GM19193 (cell line): ENCODE results near the gene PUM1.

ENCODE experiments used
- POLR2A ChIP-seq: IDR thresholded peaks from 4 replicates; pipeline ENCODE4 v1.6.1; 2011; ENCODE audit not compliant: insufficient read depth, insufficient read length; ENCODE audit errors: extremely low read depth

The PUM1 gene

DNA sequence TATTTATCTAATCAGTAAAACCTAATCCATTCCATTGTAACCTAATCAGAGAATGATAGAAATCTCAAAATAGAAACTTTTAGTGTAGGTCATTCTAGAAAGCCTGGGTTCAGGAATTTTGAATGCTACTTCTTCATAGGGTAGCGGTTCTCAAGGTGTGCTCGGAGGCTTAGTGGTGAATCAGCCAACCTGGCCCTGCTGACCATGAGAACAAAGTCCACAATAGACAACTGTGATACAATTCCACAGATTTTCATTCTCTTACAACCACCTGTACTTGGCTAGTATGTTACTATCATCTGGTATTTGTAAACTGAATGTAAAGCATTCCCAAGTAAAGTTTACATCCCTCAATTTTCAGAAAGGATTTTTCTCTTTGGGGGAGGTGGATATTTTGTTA is 7.5 kb upstream of the PUM1 start:
- TF ChIP-seq POLR2A, result no peak

DNA sequence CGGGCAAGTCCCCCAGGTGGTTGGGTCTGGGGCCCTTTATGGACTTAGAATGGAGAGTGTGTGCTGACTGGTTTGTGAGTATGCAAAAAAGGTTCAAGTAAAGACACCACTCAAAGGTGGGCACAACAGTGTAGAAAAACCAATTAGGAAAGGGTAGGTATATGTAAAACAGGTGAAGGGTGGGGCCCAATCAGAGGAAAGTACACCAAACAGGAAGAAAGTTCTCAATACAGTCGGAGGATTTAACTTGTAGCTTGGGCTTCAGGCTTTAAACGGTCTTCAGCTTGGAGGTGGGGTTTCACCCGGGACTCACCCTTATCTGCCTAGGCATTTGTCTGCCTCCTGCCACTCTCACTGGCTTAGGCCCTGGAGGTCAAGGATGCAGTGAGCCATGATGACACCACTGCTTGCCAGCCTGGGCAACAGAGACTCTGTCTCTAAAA is 6.8 kb upstream of the PUM1 start:
- no peak for TF ChIP-seq POLR2A

DNA sequence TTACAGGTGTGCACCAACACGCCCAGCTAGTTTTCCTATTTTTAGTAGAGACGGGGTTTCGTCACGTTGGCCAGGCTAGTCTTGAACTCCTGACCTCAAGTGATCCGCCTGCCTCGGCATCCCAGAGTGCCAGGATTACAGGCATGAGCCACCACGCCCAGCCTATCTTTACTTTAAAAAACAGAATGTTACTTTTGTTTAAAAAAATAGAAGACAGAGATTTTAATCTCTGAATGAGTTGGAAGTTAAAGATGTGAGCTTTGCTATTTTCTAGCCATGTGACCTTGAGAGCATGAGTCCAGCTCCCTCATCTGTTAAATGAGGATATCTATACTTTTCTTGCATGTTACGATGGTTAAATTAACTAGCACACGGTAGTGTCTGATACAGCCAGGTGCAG is 3.9 kb upstream of the PUM1 start:
- TF ChIP-seq POLR2A, result no peak

DNA sequence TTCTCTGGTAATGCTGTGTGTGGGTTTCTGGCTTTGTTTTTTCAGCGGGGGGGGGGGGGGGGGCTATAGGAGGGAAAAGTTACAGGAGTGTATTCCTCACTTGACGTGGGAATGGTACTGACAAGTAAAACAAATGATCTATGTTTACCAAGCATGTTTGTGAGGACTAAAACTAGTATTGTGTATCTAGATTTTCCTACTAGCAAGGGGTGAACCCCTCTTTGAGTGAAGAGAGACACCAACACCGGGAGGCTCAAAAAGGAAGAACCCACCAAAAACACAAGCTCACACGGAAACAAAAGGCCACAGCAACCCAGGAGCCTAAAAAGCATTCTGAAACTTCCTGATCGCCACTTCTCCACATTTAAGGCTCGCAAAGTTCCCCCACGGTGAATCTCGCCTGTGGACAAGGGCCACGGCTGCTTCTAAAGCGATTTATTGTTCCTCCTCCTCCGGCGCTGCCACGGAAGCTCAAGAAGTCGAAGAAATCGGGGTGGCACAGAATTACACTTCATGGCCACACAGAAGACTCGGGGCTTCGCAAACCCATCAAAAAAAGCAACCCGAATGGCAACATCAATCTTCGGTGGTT is 703 bp downstream of the PUM1 start:
- TF ChIP-seq POLR2A, result no peak

GRCh38 chr1:31064111-31064717 is 1.3 kb downstream of the PUM1 start:
- no peak for TF ChIP-seq POLR2A

DNA sequence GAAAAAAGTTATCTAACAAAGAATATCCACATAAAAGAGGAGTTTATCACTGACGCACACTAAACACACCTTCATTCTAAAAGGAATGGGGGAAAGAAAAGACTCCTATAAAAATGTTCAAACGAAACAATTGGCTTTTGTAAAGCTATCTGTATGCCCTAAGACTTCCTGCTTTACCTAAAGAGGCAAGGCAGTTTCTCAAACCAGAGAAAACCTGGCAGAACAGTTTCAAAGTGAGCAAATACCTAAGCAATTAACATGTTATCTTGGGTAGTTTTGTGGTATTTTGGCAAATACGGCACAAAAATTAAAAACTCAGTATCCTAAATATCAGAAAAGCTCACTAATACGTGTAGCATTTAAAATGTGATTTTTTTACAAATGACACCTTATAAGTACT is 1.9 kb downstream of the PUM1 start:
- no peak for TF ChIP-seq POLR2A

DNA sequence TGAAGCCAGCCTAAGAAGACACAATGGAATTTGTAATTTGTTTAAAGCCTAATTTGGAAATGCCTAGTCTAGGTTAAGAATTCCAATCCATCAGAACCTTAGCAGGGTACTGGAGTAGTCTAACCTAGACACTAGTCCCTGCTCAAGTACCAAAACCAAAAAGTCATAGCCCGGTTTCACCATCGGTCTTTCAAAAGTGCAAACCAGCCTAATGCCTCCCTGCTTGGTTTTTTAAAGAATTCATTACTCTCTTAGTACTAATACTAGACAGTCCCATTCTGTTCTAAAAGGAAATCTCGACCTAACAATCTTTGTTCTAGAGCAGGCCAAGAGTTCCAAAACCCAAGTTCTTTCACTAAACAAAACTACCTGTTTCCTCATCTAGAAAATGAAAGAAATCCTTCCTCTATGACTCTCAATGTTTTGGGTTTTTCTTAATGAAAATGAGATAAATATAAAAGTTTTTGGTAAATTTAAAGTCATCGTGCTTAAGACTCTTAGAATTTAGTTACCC is 2.6 kb downstream of the PUM1 start:
- no peak for TF ChIP-seq POLR2A

- no peak for TF ChIP-seq POLR2A
Observed at GRCh38 chr1:31058012-31058411, 7.5 kb downstream of the PUM1 start.

GRCh38 chr1:31055953-31056352 is 9.6 kb downstream of the PUM1 start:
- no peak for TF ChIP-seq POLR2A

DNA sequence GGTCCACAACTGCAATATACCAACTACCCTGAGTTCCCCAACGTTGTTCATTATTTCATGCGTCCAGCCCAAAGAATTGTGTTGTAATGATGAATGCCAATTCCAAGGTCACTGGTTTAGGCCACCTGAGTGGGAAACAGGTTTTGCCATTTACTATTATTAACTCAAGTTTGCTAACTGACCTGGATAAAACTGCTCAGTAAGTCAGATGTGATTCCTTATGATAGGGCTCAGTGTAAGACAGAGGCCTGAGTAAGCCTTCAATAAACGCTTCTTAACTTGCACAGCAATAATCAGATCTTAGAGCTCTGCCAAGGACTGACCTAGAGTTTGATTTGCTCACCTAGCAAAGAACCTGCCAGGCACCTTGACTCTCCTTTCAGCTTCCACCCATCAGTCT is 10.0 kb downstream of the PUM1 start:
- TF ChIP-seq POLR2A, result no peak

- no peak for TF ChIP-seq POLR2A
Observed at GRCh38 chr1:31054958-31055481, 10.5 kb downstream of the PUM1 start.

DNA sequence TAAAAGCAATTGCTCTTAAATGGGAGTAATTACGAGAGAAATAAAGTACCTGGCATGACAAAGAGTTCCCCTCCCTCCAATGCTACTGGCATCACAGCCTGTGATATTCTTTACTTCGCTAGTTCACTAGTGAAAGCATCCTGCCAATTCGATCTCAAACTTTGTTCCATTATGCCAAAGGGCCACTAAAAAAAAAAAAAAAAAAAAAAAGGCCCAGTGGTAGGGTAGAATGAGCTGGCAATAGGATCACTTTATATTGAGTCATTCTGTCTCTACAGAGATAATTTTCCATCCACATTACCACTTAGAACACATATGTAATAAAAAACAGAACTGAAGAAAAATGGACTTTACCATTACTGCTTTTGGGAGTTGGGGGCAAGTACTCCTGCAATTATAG is 11.2 kb downstream of the PUM1 start:
- TF ChIP-seq POLR2A, result no peak

DNA sequence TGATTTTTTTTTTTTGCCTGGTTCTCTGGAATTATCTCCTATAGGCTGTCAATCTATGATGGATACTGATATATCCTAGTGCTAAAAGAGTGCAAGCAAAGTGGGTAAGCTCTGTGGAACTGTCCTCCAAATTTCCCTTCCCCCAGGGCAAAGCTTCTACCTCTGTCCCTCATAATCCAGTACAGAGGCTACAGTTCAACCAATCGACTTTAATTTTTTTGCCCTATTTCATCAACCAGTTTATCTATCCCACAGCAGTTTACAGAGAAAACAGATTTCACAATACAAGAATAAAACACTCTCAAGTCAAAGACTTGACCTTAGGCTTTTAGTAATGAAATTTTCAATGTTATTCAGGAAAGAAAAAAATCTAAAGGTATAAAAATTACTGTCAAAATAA is 13.9 kb downstream of the PUM1 start:
- TF ChIP-seq POLR2A, result no peak

- no peak for TF ChIP-seq POLR2A
Observed at GRCh38 chr1:31043631-31044030, 21.9 kb downstream of the PUM1 start.

GRCh38 chr1:31042656-31043055 is 22.9 kb downstream of the PUM1 start:
- no peak for TF ChIP-seq POLR2A

DNA sequence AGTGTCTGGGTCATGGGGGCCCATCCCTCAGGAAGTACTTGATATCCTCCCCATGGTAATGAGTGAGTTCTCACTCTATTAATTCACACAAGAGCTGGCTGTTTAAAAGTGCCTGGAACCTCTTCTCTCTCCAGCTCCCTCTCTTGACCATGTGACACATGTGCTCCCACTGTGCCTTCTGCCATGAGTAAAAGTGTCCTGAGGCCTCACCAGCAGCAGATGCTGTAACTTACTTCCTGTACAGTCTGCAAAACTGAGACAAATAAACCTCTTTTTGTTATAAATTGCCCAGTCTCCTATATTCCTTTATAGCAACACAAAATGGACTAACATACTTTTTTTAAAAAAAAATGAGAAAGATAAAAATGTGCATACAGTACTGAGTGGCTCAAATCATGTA is 24.0 kb downstream of the PUM1 start:
- TF ChIP-seq POLR2A, result no peak
